Lower leg skin (tissue), 3 donors: Measurements from ENCODE around the gene CLCC1.
"Not testable (repeated sequence)": the region's sequence is repeated elsewhere in the genome, so short reads cannot be mapped to it uniquely, and the experiment has no call there.

Source experiments
- POLR2A ChIP-seq, 2 donors: fragments of 450-650 bp; IDR thresholded peaks; one replicate each; pipeline ENCODE4 v1.6.1; 2016 to 2017; ENCODE audit warnings: antibody characterized with exemption in 2 of 2, mild to moderate bottlenecking in 1 of 2, moderate library complexity in 1 of 2
- TF ChIP-seq, protein P1 (sequence below), 3 donors: fragments of 450-650 bp; IDR thresholded peaks; one replicate each; pipeline ENCODE4 v1.5.1; 2016; ENCODE audit warnings: antibody characterized with exemption in 3 of 3, mild to moderate bottlenecking in 3 of 3, moderate library complexity in 2 of 3

DNA sequence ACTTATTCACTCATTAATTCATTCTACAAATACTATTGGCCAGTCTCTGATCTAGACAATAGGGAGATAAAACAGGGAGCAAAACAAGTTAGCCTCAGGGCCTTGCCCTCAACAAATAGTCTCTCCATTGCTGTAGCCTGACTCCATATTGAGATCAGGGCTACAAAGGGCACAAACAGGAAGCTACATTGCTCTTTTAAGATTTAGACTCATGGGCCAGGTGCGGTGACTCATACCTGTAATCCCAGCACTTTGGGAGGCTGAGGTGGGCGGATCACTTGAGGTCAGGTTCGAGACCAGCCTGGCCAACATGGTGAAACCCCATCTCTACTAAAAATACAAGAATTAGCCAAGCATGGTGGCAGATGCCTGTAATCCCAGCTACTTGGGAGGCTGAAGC lies 33.3 kb upstream of the CLCC1 start:
- TF ChIP-seq, protein P1, sequence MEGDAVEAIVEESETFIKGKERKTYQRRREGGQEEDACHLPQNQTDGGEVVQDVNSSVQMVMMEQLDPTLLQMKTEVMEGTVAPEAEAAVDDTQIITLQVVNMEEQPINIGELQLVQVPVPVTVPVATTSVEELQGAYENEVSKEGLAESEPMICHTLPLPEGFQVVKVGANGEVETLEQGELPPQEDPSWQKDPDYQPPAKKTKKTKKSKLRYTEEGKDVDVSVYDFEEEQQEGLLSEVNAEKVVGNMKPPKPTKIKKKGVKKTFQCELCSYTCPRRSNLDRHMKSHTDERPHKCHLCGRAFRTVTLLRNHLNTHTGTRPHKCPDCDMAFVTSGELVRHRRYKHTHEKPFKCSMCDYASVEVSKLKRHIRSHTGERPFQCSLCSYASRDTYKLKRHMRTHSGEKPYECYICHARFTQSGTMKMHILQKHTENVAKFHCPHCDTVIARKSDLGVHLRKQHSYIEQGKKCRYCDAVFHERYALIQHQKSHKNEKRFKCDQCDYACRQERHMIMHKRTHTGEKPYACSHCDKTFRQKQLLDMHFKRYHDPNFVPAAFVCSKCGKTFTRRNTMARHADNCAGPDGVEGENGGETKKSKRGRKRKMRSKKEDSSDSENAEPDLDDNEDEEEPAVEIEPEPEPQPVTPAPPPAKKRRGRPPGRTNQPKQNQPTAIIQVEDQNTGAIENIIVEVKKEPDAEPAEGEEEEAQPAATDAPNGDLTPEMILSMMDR (IDR thresholded peaks at IDR 0.05) = not testable (repeated sequence)
- TF ChIP-seq POLR2A (IDR thresholded peaks at IDR 0.05) = not testable (repeated sequence)
